ENCODE results near the gene EPS8L3. TPM values are rescaled to one million over a fixed set of nuclear protein-coding genes. Genes with fewer than 3 reads are reported as not detected.

The EPS8L3 gene
- total and polyA plus RNA-seq, 9 of the 15 experiments (the other 6 are each of a cell fraction or from before 2014, with no cell fraction given), result 0.09 to 0.42 (median 0.14) TPM; not detected in 5

- TF ChIP-seq TCF3 (CRISPR knock-in tag; IDR thresholded peaks at IDR 0.05), result no peak; the same call in 1 of the 2 replicates
- TF ChIP-seq CEBPB (tag; IDR thresholded peaks at IDR 0.05), result no peak
- no peak for TF ChIP-seq ZNF165 (CRISPR knock-in tag; IDR thresholded peaks at IDR 0.05; ENCODE audit: borderline replicate concordance)
- TF ChIP-seq RBM14 (IDR thresholded peaks at IDR 0.05; ENCODE audit: borderline replicate concordance, insufficient read depth, low read depth, low read length), result no peak
- TF ChIP-seq NR2F6 (CRISPR knock-in tag; IDR thresholded peaks at IDR 0.05), result no peak
- no peak for TF ChIP-seq IRF1 (CRISPR knock-in tag; IDR thresholded peaks at IDR 0.05; ENCODE audit: borderline replicate concordance)
- TF ChIP-seq REST (IDR thresholded peaks at IDR 0.05; ENCODE audit: borderline replicate concordance), result peak; percentile 98
- no peak for TF ChIP-seq REST (CRISPR knock-in tag; IDR thresholded peaks at IDR 0.05; ENCODE audit: low read depth)
- TF ChIP-seq NRF1 (conservative IDR thresholded peaks at IDR 0.05 in 1 of 2, IDR thresholded peaks at IDR 0.05 in 1 of 2), result no peak
- TF ChIP-seq ZNF12 (CRISPR knock-in tag; IDR thresholded peaks at IDR 0.05), result no peak
- TF ChIP-seq TCF7L2 (IDR thresholded peaks at IDR 0.05; ENCODE audit: low read depth, low read length), result no peak
- TF ChIP-seq TEAD2 (tag; IDR thresholded peaks at IDR 0.05), result no peak
- no peak for TF ChIP-seq TCF7 (IDR thresholded peaks at IDR 0.05; ENCODE audit: borderline replicate concordance)
- TF ChIP-seq HINFP (tag; conservative IDR thresholded peaks at IDR 0.05; ENCODE audit: low read depth), result no peak
- no peak; the same call in 1 of the 2 replicates for TF ChIP-seq THAP12 (CRISPR knock-in tag; IDR thresholded peaks at IDR 0.05)
- TF ChIP-seq ETV1 (tag; conservative IDR thresholded peaks at IDR 0.05; ENCODE audit: low read depth), result no peak
Measured at GRCh38 chr1:109776911-109777310, 13.2 kb upstream of the EPS8L3 start (continued).
